ENCODE measurements around the gene KRTAP4-12. TPM values are rescaled to one million over a fixed set of nuclear protein-coding genes. Genes with fewer than 3 reads are reported as not detected.
"Not testable (repeated sequence)": the region's sequence is repeated elsewhere in the genome, so short reads cannot be mapped to it uniquely, and the experiment has no call there.

The KRTAP4-12 gene
- total RNA-seq, 1 donor from 2014 or later = not detected

DNA sequence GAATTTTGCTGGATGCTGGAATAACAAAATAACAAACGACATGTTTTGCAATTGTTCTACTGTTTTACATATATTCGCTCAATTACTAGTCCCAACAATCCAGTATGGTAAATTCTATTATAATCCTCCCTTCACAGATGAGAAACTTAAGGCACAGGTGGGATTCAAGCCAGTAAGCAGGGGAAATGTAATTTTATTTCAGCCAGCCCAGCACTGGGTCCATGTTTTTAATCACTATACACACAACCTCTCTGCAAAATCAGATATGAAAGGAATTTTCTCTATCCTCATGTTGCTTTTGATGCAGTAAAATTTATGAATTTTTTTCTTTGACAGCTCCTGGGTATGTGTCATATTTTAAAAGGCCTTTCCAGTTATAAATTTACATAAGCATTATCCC, 21.3 kb upstream of the KRTAP4-12 start:
- Histone ChIP-seq H3K27me3 (ENCODE audit: low read depth) (no peaks in the 10 kb centered on the region), H3K4me3 (no peak overlapping the region), H3K9me3 (peaks cover 14% of the 10 kb centered on the region), H3K36me3 (no peaks in the 10 kb centered on the region), H3K27ac (no peak overlapping the region), H3K4me1 (no peaks in the 10 kb centered on the region)
- DNase-seq = no peak
- ATAC-seq = no peak
- intact Hi-C loops (cut with DNase I) = no loop called here
- TF ChIP-seq, protein P1, sequence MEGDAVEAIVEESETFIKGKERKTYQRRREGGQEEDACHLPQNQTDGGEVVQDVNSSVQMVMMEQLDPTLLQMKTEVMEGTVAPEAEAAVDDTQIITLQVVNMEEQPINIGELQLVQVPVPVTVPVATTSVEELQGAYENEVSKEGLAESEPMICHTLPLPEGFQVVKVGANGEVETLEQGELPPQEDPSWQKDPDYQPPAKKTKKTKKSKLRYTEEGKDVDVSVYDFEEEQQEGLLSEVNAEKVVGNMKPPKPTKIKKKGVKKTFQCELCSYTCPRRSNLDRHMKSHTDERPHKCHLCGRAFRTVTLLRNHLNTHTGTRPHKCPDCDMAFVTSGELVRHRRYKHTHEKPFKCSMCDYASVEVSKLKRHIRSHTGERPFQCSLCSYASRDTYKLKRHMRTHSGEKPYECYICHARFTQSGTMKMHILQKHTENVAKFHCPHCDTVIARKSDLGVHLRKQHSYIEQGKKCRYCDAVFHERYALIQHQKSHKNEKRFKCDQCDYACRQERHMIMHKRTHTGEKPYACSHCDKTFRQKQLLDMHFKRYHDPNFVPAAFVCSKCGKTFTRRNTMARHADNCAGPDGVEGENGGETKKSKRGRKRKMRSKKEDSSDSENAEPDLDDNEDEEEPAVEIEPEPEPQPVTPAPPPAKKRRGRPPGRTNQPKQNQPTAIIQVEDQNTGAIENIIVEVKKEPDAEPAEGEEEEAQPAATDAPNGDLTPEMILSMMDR (IDR thresholded peaks at IDR 0.05) = no peak

DNA sequence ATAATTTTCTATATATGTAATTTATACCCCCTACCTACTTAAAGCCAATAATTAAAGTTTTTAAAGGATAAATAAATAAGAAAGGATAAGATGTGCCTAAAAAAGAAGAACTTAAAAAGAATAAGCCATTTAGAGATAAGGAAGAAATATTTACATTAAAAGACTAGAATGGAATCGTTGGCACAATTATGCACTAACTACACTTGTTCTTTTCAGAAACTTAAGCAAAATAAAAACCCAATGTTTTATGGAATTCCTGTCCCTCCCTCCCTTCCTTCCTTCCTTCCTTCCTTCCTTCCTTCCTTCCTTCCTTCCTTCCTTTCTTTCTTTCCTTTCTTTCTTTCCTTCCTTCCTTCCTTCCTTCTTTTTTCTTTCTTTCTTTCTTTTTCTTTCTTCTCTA, 20.9 kb upstream of the KRTAP4-12 start:
- H3K36me3 ChIP-seq = no peaks in the 10 kb centered on the region
- no peak overlapping the region for H3K4me3 ChIP-seq
- no peak overlapping the region for H3K27ac ChIP-seq
- no peak for ATAC-seq
- peaks cover 14% of the 10 kb centered on the region for H3K9me3 ChIP-seq
- TF ChIP-seq, protein P1 (IDR thresholded peaks at IDR 0.05) = no peak
- no peaks in the 10 kb centered on the region for H3K27me3 ChIP-seq (ENCODE audit: low read depth)
- intact Hi-C loops (cut with DNase I) = no loop called here
- DNase-seq = no peak
- H3K4me1 ChIP-seq = no peaks in the 10 kb centered on the region

DNA sequence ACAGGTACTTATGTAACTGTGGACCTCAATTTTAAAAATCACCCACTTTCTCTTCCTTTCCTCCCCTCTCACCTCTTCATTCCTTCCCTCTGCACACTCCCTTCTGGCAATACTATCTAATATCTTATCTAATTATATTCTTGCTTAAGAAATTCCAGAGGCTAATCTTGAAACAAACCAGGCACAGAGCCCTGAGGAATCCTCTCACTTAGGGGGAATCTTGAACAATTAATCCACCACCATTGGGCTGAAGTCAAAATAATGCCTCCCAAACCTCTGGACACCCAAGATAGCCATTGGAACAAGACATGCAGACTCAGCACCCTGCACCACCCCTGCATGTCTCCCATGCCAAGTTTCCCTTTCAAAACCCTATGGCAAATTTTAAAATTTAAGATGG, 17.4 kb upstream of the KRTAP4-12 start:
- Histone ChIP-seq H3K4me3 (no peak overlapping the region), H3K4me1 (no peaks in the 10 kb centered on the region), H3K27ac (no peak overlapping the region), H3K27me3 (ENCODE audit: low read depth) (no peaks in the 10 kb centered on the region), H3K9me3 (peaks cover 14% of the 10 kb centered on the region), H3K36me3 (no peaks in the 10 kb centered on the region)
- intact Hi-C loops (cut with DNase I) = no loop called here
- DNase-seq (no peak), ATAC-seq (no peak)
- TF ChIP-seq, protein P1 (IDR thresholded peaks at IDR 0.05) = no peak

DNA sequence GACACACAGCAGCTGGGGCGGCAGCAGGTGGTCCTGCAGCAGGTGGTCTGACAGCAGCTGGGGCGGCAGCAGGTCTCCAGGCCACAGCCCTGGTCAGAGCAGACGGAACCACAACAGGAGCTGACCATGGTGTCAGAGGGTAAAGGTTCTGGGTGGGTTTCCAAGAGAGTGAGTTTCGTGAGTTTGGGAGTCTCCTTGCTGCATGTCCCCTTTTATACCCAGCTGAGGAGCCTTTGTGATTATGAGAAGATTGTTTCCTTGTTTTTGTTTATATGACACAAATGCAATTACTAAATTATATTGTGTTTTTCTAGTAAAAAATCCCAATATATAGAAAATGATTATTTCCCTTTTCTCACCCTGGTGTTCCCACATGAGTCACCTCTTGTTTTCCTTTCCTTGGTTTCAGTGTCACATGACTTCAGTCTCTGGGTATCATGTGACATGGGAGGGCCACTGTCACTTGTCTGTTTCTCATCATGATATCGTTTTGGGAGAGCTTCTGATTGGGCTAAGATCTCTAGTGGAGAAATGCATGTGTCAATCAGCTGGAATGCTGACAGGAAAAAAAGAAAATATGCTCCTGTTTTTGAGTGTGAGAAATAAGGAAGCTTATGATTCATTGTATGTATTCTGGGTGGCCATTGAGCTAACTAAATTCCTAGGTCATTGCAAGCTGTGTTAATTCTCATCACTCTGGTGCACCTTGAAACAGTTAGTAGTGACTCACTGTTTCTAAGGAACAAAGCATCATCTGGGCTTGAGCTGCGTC, 16.6 kb upstream of the KRTAP4-12 start, which contains the start of gene KRTAP4-6:
KRTAP4-6 (minus strand) TSS at position 185 of the 772 bp plus-strand sequence; CDS start at position 128, 57 bp downstream.
- TF ChIP-seq, protein P1 (IDR thresholded peaks at IDR 0.05) = no peak
- H3K27me3 ChIP-seq (ENCODE audit: low read depth) = no peaks in the 10 kb centered on the region
- intact Hi-C loops (cut with DNase I) = no loop called here
- DNase-seq = no peak
- H3K9me3 ChIP-seq = peaks cover 14% of the 10 kb centered on the region
- no peak within 1 kb of the TSS for H3K27ac ChIP-seq
- ATAC-seq = no peak
- no peaks in the 10 kb centered on the region for H3K4me1 ChIP-seq
- no peak within 1 kb of the TSS for H3K4me3 ChIP-seq
- no peaks in the 10 kb centered on the region for H3K36me3 ChIP-seq

DNA sequence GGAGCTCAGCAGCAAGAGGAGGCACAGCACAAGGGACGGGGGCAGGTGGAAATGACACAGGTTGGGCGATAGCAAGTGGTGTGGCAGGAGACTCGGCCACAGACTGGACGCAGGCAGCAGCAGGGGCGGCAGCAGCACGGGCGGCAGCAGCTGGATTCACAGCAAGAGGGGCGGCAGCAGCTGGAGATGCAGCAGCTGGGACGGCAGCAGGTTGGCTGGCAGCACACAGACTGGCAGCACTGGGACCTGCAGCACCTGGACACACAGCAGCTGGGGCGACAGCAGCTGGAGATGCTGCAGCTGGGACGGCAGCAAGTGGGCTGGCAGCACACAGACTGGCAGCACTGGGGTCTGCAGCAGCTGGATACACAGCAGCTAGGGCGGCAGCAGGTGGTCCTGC, 15.9 kb upstream of the KRTAP4-12 start:
- H3K4me3 ChIP-seq; H3K36me3 ChIP-seq; ATAC-seq; intact Hi-C loops (cut with DNase I); H3K4me1 ChIP-seq; H3K27me3 ChIP-seq (ENCODE audit: low read depth); H3K27ac ChIP-seq: not testable (repeated sequence)
- peaks cover 14% of the 10 kb centered on the region for H3K9me3 ChIP-seq
- peak; percentile 47 for DNase-seq
